Body of pancreas (tissue), 4 donors: Measurements from ENCODE around the gene INPP5B.
"Not testable (repeated sequence)": the region's sequence is repeated elsewhere in the genome, so short reads cannot be mapped to it uniquely, and the experiment has no call there.

Source experiments
- CTCF ChIP-seq, 7 experiments: fragments of 450-650 bp in 4 of 7; fragments of 200-600 bp in 3 of 7; sonication (generic) in 3 of 7; IDR thresholded peaks; one replicate each; pipeline ENCODE4 v1.5.1; 2016 to 2019; ENCODE audit warnings: antibody characterized with exemption in 7 of 7
- POLR2A ChIP-seq, 3 donors: fragments of 450-650 bp; IDR thresholded peaks; one replicate each; pipeline ENCODE4 v1.6.1; 2016; ENCODE audit warnings: antibody characterized with exemption in 3 of 3, mild to moderate bottlenecking in 2 of 3

- not testable (repeated sequence) for TF ChIP-seq CTCF, POLR2A (IDR thresholded peaks at IDR 0.05)
Measured at GRCh38 chr1:37911478-37911877, 35.4 kb downstream of the INPP5B start.
